HG03442 (cell line): ENCODE results near the gene SKAP1.
"Not testable (repeated sequence)": the region's sequence is repeated elsewhere in the genome, so short reads cannot be mapped to it uniquely, and the experiment has no call there.

Source experiments
- ATAC-seq: cut with Tn5 transposase; IDR thresholded peaks from one replicate; pipeline ENCODE4 v1.9.1; 2021; ENCODE audit warnings: mild to moderate bottlenecking, moderate library complexity; ENCODE audit not compliant: unreplicated experiment

The SKAP1 gene

DNA sequence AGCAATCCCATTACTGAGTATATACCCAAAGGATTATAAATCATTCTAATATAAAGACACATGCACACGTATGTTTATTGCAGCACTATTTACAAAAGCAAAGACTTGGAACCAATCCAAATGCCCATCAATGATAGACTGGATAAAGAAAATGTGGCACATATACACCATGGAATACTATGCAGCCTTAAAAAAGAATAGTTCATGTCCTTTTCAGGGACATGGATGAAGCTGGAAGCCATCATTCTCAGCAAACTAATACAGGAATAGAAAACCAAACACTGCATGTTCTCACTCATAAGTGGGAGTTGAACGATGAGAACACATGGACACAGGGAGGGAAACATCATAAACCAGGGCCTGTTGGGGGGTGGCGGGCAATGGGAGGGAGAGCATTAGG, 19.3 kb upstream of the SKAP1 start:
- not testable (repeated sequence) for ATAC-seq

DNA sequence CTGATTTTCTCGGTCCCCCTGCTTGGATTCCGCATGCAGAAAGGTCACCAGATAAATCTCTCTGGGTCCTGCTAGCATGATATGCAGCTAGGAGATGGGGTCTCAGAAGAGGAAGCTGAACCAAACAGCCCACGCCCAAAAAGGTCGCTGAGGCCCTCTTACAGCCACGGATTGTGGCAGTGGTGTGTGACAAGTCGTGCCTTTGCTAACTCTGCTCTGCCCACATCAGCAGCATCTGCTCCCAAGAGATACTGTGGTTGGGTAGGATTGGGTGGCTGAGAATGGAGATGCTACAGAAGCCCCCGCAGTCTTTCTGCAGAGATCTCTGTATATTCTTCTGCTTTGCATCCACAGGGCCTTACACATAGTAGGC, 15.2 kb upstream of the SKAP1 start:
- ATAC-seq = no peak

- ATAC-seq = no peak
Observed at GRCh38 chr17:48444516-48445247, 14.7 kb upstream of the SKAP1 start.

GRCh38 chr17:48443712-48444111, 13.7 kb upstream of the SKAP1 start:
- no peak for ATAC-seq

- ATAC-seq = no peak
Observed at GRCh38 chr17:48442819-48443218, 12.8 kb upstream of the SKAP1 start.

DNA sequence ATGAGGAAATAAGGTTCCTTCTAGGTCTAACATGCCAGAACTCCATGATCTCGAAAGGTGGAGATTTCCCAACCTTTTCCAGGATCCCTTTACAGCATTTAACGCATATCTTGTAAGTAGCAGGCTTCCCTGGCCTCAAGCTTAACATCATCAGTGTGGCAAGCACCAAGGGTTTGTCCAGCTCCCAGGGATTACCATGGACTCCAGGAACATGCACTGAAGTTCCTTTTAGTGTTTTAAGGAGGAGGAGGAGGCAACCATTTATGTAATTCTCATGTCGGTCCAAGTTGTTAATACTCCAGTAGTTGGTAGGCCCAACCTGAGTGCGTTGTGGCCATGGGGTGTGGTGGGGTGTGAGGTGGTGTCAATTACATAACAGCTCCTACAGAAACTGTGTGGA, 11.8 kb upstream of the SKAP1 start:
- ATAC-seq = no peak

DNA sequence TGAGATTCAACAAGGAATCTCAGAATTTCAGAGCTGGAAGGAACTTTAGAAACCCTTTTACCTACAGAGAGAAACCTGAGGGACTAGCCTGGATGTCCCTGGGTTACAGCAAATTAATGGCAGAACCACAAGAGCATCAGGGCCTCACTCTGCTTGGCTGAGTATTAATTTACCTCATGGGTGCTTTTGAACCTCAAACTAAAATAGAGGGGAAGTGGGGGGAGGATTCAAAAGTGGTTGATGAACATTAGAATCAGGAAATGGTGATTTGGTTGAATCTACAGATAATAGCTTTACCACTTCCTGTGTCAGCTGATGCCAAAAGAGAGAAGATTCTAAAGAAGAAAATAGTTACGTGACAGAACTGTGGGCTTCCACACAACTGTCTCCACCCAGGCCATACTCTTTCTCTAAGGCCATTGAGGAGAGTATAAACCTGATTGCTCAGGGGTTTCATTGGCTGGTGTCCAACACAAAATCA, 11.3 kb upstream of the SKAP1 start:
- peak; percentile 57 for ATAC-seq

DNA sequence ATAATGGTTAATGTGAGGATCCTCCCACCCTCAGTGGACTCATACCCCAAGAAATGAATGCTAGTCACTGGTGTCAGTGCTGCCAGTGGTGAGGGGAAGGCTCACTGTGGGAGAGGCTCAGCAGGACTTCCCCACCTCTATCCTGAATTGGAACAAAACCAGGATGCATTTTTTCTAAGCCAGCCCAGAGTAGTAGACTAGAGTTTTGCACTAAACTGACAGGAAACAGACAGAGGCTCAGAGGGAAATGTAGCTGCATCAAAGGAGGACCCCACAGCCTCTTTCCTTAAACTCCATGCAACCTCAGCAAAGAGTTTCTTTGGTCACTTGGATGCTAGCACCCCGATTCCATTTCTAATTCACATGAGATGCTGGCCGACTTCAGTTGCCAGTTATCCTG, 10.7 kb upstream of the SKAP1 start:
- no peak for ATAC-seq

DNA sequence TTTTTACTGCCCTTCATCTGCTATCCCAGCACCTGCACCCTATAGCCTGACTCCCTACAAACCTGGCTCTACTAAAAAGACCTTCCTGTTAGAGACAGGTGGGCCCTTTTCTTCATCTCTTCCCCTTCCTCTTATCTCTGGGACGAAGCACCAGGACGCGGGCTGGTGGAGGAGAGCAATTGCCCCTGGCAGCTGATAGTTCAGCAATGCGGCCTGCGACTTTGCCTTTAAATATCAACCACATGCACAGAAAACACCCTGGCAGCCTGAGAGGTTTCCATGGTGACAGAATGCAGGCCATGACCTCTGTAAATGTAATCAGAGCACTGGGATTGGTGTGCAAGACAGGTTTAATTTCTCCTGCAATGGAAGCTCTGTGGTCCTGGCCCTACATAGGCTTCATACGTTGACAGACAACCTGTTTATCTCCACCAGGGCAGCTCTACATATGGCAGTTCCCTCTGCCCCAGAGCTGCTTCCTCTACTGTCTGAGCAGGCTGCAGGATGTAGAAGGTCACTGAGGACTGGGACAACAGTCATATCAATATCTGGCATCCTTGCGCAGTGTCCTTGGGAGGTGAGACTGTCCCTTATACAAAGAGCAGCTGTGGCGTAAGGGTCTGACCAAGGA, 10.0 kb upstream of the SKAP1 start:
- no peak for ATAC-seq

DNA sequence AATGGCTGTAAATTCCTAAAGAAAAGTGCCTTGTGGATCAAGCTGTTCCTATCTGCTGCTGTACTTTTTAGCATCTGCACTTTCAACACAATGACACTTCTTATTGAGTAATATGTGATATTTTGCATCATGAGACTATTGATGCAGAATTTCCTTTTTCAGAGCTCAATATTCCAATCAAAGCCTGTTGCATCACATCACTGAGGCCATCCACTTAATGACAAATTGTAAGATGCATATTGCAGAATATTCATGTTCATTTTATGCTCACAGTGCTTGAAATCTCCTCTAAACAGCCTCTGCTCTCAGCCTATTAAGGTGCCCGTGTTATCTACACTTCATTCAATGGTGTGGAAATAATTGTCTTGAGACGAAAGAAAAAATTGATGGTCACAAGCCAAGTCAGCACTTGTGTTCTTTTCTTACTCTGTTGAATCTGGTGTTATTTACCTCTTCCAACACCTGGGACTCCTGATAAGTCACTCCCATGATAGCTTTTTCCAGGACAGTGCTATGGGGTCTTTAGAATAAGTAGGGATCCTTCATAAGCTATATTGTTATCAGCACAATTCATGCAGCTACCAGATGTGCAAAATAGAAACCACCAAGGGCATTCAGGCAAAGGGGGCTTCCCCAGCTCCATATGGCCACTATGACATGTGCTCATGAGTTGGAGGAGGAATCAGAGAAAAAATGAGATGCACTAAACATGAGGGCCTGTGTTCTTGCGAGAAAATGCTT, 9.3 kb upstream of the SKAP1 start:
- ATAC-seq = no peak

DNA sequence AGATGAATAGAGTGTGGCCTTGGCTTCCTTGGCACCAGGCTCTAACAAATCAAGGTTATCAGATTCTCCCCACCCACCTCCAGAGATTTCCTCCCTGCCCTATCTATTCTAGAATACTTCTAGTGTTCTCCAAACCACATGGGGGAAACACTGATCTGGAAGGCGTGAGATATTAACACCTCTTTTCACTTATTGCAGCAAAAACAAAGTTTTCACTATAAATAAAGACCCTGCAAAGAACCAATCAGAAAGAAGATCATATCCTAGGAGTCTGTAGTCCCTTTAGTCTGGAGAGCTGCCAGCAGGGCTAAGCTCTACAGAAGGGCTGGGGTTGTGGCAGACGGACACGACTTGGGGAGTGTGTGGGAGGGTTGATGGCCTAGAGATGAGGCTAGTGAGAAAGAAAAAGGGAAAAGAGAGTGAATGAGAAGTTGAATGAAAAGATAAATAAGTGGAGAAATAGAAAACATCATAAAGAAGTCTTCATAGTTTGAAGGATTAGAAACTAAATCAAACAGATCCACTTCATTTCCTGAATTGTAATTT, 8.6 kb upstream of the SKAP1 start:
- ATAC-seq = no peak

- no peak for ATAC-seq
Observed at GRCh38 chr17:48433896-48434295, 3.9 kb upstream of the SKAP1 start.

- no peak for ATAC-seq
Observed at GRCh38 chr17:48432820-48433775, 3.1 kb upstream of the SKAP1 start.

- no peak for ATAC-seq
Observed at GRCh38 chr17:48429156-48429555, 858 bp downstream of the SKAP1 start.

GRCh38 chr17:48427598-48427997, 2.4 kb downstream of the SKAP1 start:
- no peak for ATAC-seq

GRCh38 chr17:48426761-48427500, 3.1 kb downstream of the SKAP1 start:
- ATAC-seq = no peak

DNA sequence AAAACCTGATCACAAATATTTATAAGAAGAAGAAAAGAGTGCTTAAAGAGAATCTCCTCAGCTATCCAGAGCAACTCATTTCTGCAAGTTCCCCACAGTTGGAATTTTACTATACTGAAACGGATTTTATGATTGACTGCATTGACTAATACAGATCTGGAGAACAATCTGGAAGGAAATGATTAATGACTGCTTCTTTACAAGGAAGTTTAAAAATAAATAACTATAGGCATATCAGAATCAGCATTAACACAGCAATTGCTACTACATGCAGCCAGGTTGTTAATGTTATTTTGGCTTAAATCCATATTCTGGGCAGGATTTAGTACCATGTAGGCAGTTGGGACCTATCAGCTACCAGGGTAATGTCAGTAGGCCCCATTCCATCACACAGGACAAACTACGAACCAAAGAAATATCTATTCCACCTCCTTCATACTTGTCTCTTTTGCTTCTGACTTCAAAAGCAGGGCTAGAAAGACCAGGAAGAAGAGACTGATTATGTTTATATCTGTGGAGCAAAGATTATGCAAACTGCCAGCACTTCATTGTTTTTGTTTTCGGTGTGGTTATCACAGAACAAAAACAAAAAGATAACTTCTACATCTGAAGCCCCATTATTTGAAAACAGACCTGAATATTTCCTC, 3.9 kb downstream of the SKAP1 start:
- ATAC-seq = no peak

DNA sequence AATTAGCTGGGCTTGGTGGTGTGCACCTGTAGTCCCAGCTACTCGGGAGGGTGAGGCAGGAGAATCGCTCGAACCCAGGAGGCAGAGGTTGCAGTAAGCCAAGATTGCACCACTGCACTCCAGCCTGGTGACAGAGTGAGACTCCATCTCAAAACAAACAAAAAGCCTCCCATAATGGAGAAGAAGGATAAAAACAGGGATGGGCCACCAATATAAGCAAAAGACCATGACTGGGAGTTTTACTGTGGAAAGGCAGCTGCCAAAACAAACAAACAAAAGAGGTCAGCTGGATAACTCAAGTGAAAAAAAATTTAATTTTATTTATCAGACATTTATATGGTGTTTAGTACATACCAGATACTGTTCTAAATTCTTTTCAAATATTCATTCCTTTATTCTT, 8.0 kb downstream of the SKAP1 start:
- not testable (repeated sequence) for ATAC-seq

GRCh38 chr17:48420823-48421222, 9.2 kb downstream of the SKAP1 start:
- no peak for ATAC-seq
